CD4-positive, alpha-beta T cell treated with Interleukin-4 for 1 hour (primary cell): ENCODE results near the gene ANO2.
"Not testable (repeated sequence)": the region's sequence is repeated elsewhere in the genome, so short reads cannot be mapped to it uniquely, and the experiment has no call there.

Experiments used
- DNase-seq, 2 donors: peaks; one replicate each; pipeline ENCODE4 v3.0.0-alpha.2; 2020 to 2022

ANO2 gene

DNA sequence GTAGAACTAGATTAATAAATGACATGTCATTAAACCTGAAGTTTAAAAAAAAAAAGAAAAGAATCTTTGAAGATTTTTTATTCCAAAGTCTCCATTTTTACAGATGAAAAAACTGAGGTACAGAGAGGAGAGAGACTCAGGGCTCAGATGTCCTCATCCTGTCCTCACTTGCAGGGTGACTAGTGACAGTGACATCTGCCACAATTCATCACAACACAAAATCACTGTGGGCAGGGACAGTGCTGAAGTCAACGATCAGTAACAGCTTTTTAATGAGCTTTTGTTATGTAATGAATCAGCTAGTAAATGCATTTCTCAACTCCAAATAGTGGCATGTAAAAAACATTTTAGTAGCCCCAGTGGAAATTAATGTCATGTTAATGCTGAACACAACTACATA is 374.6 kb downstream of the ANO2 start:
- DNase-seq = no peak

DNA sequence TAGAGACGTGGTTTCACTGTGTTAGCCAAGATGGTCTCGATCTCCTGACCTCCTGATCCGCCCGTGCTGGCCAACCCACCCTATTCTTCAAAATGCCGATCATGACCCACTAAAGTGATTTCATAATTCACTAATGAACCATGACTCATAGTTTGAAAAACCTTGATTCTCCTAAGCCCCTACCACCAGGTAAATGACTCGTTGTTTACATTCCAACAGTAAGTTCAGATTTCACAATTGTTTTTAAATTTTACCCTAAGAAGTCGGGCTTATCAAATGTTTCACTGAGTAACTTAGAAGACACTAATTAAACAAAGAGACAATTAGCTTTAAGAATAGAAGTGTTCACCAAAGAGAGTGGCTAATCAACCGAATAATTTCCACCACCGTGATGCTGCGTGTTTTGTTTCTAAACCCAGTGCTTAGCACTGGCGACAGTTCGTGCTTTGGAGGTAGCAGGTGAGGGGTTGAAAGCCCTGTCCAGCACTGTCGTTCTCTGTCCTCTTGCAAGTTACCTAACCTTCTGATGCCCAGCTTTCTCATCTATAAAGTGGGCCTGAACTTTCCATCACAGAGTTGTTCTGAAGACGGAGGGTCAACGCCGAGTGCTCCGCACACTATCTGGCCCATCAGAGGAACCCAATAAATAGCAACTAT is 376.6 kb downstream of the ANO2 start:
- no peak for DNase-seq

DNA sequence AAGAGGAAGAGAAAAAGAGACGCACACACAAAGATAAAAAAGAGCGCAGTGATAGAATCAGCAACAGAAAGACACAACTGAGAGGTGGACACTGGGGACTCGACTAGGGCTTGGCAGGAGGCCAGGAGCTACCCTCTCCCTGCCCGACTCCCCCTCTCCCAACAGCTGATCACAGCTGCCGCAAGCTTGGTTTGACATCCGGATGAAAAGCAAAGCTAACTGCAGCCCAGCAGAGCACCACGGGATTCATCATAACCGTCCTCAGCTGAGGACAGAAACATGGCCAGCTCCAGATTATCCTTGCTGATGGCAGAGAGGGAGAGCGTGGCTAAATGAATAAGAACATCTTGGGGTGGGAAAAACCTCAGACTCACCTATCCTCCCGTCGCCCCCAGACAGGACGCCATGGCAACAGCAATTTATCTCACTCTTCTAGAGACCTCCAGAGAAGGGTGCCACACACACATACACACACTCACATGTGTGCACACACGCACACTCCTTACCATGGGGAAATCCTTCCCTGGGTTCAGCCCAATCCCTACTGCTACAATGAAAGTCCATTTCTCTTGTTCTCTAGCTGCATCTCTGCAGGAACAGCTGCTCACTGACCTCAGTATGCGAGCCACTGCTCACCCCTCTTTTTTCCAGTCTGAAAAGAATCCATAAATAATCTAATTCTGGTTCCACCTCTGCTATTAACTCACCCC is 377.9 kb downstream of the ANO2 start:
- no peak for DNase-seq

- DNase-seq = no peak
Observed at GRCh38 chr12:5565933-5566599, 379.0 kb downstream of the ANO2 start.

GRCh38 chr12:5562581-5562980 is 382.5 kb downstream of the ANO2 start:
- DNase-seq = no peak

DNA sequence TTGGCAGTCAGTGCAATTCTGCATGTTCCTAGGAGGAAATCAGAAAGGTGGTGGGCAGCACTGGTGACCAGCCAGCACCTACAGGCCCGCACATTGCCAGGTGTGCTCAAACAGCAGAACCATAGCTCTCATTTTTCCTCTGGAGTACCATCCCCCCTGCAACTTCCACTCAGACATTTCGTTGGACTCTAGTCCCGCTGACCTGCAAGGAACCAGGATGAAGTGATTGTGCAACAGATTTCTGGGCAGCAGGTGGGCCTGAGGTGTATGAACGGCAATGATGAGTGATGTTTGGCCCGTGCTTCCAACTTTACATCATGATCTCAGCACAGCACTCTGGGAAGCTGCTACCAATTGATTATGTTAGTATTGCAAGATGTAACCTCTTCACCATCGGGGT is 383.2 kb downstream of the ANO2 start:
- DNase-seq = no peak

DNA sequence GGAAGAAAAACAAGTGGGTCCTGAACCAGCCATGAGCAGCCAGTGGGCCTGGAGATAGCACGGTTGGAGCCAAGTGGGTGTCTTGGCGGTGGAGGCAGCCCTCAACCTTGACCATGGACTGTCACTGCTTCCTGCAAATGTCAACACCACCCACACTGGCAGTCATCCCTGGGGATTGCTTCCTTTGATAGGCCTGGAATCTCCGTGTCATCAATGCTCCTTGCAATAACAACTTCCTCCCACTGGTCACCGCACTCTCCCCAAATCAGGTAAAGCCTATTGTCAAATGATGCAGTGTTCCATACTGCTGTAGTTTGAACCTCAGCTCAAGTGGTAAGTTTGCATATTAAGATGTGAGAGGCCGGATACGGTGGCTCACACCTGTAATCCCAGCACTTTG is 384.0 kb downstream of the ANO2 start:
- DNase-seq = no peak

DNA sequence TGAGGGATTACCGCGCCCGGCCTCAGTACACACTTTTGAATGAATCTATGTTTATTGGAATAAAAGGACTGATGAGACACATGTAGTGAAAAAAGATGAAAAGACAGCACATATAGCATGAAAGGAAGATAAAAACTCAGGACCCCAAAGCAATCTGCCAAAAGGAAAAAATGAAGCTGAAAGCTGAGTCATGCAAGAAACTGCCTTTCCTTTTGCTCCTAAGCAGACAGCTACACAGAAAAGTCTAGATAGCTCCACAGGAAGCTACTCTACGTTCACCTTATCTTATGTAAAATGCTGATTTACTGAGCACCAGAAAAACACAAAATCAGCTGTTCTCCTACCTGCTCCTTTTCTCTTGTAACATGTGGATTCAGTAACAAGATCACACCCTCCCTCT is 384.8 kb downstream of the ANO2 start:
- DNase-seq = no peak

DNA sequence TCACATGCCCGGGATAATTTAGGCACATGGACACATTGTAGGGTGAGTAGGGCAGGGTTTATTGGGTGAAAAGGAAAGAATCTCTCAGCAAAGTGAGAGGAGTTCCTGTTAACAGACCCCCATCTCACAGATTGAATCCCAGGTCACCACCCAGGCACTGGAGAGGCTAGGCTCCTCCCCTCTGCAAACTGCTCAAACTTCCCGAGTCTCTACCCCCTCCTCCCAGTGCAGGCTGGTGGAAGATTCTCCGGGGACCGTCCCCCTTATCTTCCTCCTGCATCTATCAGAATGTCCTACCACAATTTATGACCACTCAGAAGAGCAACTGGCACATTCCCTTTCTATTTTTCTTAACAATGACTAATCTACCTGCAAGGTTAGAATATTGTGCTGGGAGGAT is 387.2 kb downstream of the ANO2 start:
- no peak for DNase-seq

- DNase-seq = no peak
Observed at GRCh38 chr12:5556946-5557673, 387.9 kb downstream of the ANO2 start.

- no peak for DNase-seq
Observed at GRCh38 chr12:5556033-5556614, 388.9 kb downstream of the ANO2 start.

GRCh38 chr12:5554711-5555110 is 390.3 kb downstream of the ANO2 start:
- no peak for DNase-seq

GRCh38 chr12:5549011-5549410 is 396.0 kb downstream of the ANO2 start:
- no peak for DNase-seq

GRCh38 chr12:5548152-5548943 is 396.7 kb downstream of the ANO2 start:
- DNase-seq = no peak

DNA sequence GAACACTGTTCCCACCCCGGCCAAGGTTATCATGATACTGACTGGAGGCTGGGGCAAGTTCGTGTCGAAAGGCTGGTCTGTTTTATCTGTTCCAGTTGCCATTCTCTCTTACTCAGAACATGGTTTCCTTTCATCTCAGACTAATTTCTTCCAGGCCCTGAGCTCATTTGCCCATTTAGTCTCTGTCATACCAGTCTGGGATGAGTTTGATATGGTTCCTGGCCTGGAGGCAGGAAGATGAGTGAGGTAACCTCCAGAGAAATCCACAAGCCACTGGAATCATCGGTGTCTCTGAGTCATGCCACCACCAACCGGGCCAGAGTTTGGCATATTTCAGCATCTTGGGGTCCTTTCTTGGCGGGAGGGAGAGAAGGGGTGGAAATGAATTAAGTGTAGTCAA is 398.4 kb downstream of the ANO2 start:
- no peak for DNase-seq

- no peak for DNase-seq
Observed at GRCh38 chr12:5537771-5538170, 407.3 kb downstream of the ANO2 start.

DNA sequence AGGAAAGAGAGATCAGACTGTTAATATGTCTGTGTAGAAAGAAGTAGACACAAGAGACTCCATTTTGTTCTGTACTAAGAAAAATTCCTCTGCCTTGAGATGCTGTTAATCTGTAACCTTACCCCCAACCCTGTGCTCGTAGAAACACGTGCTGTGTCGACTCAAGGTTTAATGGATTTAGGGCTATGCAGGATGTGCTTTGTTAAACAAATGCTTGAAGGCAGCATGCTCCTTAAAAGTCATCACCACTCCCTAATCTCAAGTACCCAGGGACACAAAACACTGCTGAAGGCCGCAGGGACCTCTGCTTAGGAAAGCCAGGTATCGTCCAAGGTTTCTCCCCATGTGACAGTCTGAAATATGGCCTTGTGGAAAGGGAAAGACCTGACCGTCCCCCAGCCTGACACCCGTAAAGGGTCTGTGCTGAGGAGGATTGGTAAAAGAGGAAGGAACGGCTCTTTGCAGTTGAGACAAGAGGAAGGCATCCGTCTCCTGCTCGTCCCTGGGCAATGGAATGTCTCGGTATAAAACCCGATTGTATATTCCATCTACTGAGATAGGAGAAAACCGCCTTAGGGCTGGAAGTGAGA is 407.9 kb downstream of the ANO2 start:
- not testable (repeated sequence) for DNase-seq

- no peak for DNase-seq
Observed at GRCh38 chr12:5535541-5535940, 409.5 kb downstream of the ANO2 start.

DNA sequence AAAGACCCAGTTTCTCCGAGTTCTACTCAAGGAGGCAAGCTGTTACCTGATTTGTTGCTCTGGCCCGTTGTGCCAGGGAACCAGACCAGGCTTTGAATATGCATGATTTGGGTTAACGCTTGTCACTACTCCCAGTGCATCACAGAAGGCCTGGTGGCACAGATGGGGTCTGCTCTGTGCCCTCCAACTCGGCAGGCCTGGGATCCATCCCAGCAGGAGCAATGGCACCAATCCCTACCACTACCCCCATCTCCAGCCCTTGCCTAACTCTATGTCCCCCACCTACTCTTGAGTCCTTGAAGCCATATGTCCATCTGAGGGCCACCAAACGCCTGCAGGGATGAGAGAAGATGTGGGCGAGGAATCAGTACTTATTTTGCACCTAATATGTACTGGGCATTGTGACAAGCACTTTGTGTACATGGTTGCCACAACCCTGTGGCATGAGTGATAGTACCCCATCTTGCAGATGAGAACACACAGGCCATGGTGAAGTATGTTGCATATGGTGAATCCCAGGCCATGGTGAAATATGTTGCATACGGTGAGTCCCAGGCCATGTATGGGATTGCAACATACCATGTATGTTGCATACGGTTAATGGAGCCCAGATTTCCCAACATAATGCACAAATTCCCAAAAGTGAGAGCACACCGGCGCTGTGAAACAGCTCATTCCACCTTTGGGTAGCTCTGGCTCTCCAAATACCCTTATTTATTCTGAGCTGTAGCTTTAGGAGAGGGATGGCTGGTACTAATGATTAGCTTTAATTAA is 410.4 kb downstream of the ANO2 start:
- DNase-seq = no peak

GRCh38 chr12:5533368-5533767 is 411.7 kb downstream of the ANO2 start:
- DNase-seq = no peak

GRCh38 chr12:5525783-5526367 is 419.2 kb downstream of the ANO2 start:
- DNase-seq = no peak
